GM21576 (cell line): ENCODE measurements around the gene NACAD.

ENCODE experiments used
- ATAC-seq: cut with Tn5 transposase; IDR thresholded peaks from one replicate; pipeline ENCODE4 v1.9.1; 2021; ENCODE audit warnings: mild to moderate bottlenecking, moderate library complexity; ENCODE audit not compliant: unreplicated experiment

The NACAD gene

DNA sequence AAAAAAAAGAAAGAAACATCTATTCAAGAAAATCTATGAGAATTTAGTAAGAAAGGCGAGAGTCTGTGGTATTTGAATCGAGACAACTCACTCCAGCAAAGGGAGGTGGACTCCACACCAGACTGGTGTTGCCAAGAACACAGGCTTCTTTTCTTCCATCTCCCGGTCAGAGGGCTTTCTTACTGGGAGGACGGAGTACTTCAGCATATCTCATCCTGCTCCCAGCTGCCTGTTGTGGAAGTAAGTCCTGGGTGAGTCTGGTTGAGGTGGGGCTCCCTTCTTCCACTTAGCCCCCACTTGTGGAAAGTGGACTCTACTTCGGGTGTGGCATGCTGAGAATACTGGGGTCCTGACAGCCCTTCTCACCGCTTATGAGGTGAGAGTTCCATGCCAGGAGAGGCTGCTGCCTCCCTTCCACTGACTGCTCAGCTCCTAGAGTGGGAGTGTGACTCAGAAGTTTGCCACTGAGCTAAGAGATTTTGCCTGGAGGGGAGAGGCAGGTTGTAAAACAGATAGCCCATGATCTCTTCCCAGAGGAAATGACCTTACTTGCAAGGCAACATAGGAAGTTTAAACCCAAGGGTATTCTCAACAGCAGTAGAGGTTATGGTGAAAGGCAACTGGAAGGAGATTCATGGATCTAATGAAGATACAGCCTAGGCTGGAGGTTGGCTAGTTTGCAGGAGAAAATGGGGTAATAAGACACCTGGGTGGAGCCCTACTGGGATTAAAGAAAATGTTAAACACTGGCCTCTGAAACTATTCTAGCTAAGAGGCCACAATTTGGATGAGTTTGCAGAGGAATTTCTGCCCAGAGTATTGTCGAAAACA, 3.5 kb upstream of the NACAD start:
- ATAC-seq, result no peak

DNA sequence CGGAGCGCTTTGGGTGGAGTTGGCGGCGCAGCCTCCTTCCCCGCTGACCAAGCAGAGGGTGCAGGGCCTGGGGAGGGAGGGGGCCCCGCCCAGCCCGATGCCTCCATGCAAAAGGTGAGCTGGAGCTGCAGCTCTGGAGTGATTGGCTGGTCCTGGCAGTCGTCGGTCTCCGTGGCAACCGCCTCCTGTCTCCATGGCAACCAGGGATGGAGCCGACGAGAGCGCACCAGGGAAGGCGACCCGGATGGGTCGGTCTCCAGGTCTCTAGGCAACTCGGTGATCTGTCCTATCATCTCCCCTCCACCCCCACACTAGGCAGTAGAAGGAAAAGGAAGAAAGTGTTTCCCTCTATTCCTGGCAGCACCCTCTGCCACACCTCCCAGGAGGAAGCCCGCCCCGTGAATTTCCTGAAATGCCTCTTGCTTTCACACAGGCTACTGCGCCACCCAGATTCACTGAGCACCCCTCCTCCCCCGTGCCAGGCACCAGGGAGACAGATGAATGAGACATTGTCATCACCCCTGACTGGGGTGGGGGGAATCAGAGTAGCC, 647 bp upstream of the NACAD start:
- no peak for ATAC-seq

DNA sequence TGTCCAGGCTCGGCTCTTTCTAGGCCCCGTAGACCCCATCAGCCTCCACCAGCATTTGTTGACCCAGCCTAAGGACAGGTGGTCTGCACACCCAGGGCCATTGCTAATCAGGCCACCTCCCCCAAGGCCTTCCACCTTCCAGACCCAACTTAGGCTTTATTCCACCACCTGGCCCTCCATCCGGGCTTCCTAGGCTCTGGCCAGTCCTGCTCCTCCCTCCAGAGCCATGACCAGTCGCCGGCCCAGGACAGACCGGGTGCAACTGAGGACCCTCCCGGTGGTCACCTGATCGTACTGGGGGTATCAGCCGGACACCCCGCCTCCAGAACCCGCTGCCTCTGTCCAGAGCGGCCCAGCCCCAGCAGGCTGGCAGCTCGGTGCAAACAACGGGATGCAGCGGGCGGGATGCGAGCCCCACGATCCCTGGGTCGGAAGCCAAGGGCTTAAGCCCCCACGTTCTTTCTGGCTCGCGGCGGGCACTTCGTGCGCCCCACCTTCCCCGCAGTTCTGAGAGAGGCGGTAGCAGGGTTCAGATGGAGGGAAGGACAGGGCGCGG, 545 bp downstream of the NACAD start:
- ATAC-seq, result no peak

DNA sequence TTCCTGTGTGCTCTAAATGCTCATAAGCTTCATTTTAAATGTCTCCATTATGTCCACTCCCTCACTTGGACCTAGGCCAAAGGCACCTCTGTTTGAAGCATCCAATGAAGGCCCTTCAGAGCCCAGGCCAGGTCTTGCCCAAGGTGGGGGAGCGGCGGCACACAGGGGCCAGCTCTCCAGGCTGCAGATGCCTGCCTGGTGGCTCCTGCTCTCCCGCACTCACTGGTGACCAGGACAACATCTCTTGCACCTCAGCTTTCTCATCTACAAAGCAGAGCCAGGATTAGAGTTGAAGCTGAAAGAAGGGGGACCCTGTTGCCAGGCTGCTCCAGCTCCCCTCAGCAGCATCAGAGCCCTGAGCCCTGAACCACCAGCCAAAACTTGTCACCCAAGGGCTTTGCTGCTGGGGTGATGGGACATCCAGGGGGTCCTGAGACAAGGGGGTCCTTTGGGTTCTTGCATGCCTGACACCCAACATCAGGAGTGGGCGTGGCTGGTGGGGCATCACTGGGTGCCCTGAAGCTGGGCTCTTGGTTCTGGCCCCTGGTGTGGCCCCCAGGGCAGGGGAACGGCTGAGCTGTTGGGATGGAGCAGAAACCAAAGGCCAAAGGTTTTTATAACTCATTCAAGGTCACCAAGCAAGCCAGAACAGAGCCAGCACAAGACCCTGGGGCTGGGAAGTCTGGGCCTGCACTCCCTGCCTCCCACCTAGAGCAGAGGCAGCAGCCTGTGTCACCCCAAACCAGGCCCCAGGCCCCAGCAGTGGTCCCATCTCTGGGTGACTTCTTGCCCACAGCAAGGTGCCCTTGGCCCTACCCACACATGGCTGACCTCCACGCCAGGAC, 1.2 kb downstream of the NACAD start:
- ATAC-seq, result no peak

GRCh38 chr7:45086331-45087065, 2.3 kb downstream of the NACAD start:
- no peak for ATAC-seq

DNA sequence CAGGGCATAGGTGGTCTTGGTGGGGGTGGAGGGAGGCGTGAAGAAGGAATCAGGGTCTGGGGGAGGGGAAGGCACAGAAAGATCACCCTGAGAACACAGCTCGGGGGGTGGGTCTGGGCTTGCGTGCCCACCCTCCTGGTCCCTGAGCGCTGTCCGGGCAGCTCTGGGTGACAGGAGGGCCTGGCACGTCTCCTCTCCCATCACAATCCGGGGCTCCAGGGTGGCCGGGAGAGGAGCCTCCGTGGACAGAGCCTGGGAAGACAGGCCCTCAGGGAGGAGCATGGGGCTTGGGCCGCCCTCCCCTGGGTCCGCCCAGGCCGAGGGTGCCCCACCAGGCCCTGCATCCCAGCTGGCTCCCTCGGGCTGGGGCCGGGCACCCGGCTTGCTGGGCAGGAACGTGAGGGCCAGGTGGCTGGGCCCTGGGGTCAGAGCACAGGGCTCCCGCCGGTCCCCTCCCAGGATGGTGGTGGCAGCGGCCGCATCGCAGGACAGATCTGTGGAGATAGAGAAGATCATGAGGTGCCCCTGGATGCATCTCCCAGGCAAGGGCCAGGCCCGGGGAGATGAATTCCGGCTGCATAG, 3.1 kb downstream of the NACAD start:
- no peak for ATAC-seq

DNA sequence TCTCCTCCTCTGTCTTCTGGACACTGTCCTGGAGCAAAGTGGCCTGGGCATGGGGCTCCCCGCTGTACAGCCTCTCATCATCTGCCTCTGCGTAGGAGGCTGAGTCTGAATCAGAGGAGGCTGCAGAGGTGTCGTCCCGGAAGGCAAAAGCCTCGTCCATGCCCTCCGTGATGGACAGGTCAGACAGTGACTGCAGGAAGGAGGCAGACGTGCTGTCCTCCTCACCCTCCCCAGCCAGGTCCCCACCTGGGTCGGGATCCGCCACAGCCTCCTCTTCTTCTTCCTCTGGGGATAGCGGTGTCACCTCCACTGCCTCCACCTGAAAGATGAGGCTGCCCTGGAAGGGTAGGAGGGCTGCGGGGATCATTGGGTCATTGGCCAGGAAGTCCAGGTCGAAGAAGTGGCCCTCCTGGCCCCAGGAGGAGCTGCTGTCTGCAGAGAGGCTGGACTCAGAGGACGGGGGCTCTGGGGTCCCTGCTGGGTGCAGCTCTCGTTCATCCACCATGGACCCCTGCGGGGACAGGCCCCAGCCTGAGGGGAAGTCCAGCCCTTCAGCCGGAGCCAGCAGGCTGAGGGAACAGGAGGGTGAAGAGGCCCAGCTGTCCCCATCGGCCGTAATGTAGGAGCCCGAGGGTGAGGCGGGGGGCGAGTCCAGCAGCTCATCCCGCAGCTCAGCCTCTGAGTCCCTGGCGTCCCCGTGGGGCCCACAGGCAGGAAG, 3.7 kb downstream of the NACAD start:
- ATAC-seq, result no peak

DNA sequence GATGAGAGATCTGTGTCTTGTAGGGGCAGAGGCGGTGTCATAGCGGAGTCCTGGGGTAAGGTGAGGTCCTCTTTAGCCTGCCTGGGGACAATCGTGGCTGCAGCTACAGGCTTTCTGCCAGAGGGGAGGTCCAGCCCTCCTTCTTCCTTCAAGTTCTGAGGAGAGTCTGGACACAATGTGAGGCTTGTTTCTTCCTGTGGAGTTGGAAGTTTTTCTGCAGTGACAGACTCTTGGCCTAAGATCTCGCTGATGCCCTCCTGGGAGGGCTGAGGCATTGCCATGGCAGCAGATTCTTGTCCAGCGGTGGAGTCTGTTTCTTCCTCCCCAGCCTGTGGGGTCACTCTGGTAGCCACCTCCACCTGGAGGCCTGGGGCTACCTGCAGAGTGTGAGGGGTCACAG, 4.4 kb downstream of the NACAD start:
- no peak for ATAC-seq

GRCh38 chr7:45082831-45083331, 5.9 kb downstream of the NACAD start:
- ATAC-seq, result no peak

DNA sequence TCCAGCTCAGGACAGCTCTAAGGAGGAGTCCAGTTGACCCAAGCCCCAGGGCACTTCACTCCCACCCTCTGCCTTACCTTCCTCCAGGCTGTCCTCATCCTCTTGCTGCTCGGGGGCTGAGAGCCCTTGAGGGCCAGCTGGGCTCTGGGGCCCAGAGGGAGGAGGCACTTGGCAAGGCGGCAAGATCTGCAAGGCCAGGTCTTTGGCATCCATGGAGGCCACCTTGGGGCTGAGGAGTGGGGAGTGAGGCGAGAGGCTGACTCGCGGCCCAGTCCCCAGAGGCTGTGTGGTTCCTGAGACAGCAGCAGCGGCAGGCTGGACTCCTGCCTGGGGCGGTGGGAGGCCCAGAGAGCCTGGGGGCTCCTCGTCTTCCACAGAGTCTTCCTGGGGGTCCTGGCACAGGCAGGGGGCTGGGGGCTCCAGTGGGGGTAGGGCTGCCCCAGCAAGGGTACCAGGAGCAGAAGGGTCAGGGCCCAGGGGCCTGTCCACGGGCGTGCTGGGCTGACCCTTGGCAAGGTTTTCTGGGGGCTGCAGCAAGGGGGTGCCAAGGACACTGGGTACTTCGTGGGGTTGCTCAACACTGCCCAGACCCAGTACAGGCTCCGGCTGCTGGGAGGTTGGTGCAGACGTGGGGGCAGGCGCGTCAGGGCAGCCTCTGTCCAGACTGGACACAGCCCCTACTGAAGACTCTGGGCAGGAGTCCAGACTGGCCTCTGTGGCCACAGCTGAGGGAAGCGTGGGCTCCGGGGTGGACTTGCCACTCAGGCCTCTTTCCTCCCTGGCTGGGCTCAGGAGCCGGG, 6.5 kb downstream of the NACAD start:
- no peak for ATAC-seq

- ATAC-seq, result no peak
These were observed 7.1 kb downstream of the NACAD start for GRCh38 chr7:45081670-45081974.

DNA sequence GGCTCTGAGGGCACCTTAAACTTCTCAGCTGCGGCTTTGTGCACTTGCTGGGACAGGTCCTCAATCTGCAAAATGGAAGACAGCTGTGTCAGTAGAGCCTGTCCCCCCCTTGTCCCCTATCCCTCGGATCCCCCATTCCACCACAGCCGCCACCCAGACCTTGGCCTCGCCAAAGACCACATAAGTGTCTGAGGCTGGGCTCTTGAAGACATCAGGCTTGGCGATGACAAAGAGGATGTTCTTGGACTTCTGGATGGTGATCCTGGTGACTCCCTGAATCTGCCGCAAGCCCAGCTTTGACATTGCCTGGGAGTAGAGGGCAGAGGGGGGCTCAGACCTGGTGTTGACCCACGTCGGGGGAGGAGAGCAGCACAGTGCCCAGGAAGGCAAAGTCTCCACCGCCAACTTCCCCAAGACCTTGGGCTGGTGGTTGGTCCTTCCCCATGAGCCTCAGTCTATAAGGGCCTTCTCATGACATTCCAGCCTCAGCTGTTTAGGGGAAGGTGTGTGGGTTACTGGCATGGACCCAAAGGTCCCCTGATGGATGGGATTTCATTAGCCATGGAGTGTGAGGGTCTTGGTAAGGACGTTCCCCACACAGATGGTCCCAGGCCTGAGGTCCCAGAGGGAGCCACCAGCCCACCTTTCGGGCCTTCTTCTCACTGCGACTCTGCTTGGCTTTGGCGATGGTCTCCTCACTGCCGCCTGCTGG, 7.7 kb downstream of the NACAD start:
- ATAC-seq, result no peak

DNA sequence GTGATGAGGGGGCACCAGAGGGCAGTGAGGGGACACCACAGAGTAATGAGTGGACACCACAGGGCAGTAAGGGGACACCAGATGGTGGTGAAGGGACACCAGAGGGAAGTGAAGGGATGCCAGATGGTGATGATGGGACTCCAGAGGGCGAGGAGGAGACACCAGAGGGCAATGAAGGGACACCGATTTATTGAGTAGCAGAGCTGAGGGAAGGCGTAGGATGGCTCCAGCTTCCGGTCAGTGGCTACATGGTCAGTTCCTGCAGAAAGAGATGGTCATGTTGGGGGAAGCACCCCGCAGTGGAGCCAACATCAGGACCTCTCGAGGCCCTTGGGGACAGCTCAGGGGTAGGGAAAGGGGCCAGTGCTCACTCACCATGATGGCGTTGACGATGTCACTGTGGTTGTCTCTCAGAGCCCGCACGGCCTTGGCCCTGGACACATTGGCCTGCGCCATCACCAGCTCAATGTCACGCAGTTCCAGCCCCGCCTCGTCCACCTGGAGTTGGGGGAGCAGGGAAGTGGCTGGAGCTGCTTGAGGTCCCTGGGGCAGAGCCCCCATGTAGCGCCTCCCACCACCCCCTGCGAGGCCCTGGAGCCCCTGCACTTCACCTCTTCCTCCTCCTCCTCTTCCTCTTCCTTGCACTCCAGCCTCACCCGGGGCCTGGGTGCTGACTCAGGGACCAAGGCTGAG, 8.4 kb downstream of the NACAD start:
- no peak for ATAC-seq

DNA sequence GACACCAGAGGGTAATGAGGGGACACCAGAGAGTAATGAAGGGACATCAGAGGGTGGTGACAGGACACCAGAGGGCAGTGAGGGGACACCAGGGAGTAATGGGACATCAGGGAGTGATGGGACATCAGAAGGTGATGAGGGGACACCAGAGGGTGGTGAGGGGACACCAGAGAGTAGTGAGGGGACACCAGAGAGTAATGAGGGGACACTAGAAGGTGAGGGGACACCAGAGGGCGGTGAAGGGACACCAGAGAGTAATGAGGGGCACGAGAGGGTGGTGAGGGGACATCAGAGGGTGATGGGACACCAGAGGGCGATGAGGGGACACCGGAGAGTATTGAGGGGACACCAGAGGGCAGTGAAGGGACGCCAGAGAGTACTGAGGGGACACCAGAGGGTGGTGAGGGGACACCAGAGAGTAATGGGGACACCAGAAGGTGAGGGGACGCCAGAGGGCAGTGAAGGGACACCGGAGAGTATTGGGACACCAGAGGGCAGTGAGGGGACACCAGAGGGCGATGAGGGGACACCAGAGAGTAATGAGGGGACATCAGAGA, 10.6 kb downstream of the NACAD start:
- no peak for ATAC-seq

DNA sequence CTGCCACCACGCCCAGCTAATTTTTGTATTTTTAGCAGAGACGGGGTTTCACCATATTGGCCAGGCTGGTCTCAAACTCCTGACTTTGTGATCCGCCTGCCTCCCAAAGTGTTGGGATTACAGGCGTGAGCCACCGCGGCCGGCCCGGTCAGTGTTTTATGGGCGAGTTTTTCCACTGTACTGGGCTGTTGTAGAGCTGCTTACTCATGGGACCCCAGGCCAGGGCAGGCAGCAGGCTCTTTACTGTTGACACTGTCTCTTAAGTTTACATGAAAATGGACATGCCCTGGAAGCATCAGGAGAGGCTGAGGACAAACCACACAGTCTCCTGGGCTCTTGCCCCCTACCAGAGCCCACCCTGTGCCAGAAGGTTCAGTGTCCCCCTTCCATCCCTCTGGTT, 11.2 kb downstream of the NACAD start:
- ATAC-seq, result no peak

DNA sequence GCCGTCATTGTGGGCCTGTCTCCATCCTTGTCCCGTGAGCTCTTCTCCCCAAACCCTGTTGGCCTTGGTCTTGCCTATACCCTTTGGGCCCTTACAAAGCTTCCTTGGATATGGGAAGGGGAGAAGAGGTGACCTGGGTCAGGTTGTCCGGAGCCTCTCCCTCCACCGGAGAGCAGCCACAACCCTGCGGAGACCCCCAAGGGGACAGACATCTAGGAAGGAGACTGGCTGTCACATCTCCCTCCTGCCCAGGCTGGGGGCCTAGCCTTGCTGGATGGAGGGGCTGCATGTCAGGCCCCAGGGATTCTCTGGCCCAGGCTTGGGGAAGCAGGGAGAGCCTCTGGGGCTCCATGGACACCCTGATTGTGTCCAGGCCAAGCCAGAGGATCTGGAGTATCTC, 11.8 kb downstream of the NACAD start:
- ATAC-seq, result no peak
